Esophagus muscularis mucosa (tissue), 4 donors: Measurements from ENCODE around the gene DUS1L.

Source experiments
- EP300 ChIP-seq: sonication (generic); formaldehyde crosslinking; IDR thresholded peaks from one replicate; pipeline ENCODE4 v1.6.1; 2017; ENCODE audit warnings: antibody characterized with exemption
- POLR2AphosphoS5 ChIP-seq, 2 donors: sonication (generic); formaldehyde crosslinking; IDR thresholded peaks; one replicate each; pipeline ENCODE4 v1.6.1; 2017; ENCODE audit warnings: antibody characterized with exemption in 2 of 2
- TF ChIP-seq, protein P1 (sequence below), 3 experiments: fragments of 200-600 bp in 2 of 3; fragments of 450-650 bp in 1 of 3; sonication (generic) in 2 of 3; IDR thresholded peaks; one replicate each; pipeline ENCODE4 v1.5.1; 2017 to 2019; ENCODE audit warnings: antibody characterized with exemption in 3 of 3, mild to moderate bottlenecking in 2 of 3, moderate library complexity in 1 of 3

DNA sequence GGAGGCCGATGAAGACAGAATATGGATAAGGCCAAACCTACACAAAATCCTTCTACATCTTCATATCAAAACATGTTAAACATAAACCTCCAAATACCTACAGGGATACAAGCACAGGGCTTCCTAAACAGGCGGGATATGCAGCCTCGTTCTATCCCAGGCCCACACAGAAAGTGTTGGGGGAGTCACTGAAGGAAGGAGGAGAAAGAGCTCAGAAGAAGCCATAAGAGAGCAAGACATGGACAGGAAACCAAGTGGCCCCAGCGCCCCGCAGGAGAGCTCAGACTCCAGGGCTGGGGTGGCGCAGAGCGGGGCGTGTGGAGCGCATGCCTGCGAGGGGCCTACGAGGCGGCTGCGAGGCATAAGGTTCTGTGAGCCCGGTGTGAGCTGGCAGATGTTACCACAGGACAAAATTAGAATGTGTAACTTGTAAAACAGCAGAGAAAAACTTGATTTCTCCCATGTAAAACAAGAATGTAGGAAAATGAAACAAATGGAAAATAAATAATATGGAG, 43.4 kb upstream of the DUS1L start:
- TF ChIP-seq, protein P1, sequence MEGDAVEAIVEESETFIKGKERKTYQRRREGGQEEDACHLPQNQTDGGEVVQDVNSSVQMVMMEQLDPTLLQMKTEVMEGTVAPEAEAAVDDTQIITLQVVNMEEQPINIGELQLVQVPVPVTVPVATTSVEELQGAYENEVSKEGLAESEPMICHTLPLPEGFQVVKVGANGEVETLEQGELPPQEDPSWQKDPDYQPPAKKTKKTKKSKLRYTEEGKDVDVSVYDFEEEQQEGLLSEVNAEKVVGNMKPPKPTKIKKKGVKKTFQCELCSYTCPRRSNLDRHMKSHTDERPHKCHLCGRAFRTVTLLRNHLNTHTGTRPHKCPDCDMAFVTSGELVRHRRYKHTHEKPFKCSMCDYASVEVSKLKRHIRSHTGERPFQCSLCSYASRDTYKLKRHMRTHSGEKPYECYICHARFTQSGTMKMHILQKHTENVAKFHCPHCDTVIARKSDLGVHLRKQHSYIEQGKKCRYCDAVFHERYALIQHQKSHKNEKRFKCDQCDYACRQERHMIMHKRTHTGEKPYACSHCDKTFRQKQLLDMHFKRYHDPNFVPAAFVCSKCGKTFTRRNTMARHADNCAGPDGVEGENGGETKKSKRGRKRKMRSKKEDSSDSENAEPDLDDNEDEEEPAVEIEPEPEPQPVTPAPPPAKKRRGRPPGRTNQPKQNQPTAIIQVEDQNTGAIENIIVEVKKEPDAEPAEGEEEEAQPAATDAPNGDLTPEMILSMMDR (IDR thresholded peaks at IDR 0.05): no peak
- no peak for TF ChIP-seq POLR2AphosphoS5 (IDR thresholded peaks at IDR 0.05)
- no peak for TF ChIP-seq EP300
